Measurements from ENCODE around the gene MMP14. TPM values are rescaled to one million over a fixed set of nuclear protein-coding genes. Genes with fewer than 3 reads are reported as not detected.

MMP14 gene
- total and polyA plus RNA-seq, 2 of the 13 experiments (the other 11 are each of a cell fraction or from before 2014, with no cell fraction given), result 5.2 to 9.8 TPM

DNA sequence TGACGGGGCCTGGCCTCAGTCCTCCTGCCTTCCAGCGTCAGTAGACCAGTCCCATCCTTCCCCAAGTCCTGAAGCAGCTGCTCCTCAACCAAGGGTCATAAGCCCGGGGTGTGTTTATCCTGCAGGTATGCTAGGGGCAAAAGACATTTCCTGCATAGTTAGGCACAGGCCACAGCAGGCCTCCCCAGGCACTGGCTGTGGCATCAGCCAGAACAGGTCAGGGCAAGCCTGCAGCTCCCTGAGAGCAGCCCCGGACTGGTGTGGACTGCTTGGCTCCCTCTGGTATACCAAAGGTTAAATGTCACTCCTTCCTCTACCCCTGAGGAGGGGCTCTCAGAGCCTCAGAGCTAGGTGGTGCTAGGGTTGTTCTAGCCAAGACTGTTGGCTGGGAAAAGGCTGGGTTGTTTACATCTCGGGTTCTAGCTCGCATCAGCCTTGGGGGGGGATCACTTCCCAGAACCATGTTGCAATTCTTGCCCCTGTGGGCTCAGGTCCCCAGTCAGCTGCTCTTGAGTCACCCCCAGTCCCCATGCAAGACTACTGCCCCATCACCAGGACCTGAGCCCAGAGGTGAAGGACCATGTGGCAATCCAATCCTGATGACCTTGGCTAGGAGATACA lies 2.9 kb downstream of the MMP14 start:
- H3K36me3 ChIP-seq (replicated peaks in 1 of 2; ENCODE audit: control insufficient read depth in 1 of 2, insufficient read depth in 2 of 2, low read length in 2 of 2), result peaks cover 2% of the 10 kb centered on the region in 2 experiments; a peak in 3 of 5 replicates
- in situ Hi-C loops (cut with HindIII; ENCODE audit: extremely low pct_ligation_motif_present, low pct_unique_long_range_greater_than_20kb) (no loop called here), intact Hi-C loops (cut with micrococcal nuclease; ENCODE audit: unreplicated experiment) (no loop called here)
- H3K79me2 ChIP-seq (ENCODE audit: insufficient read depth, low read length), result no peaks in the 10 kb centered on the region
- no peak overlapping the region for H3K4me2 ChIP-seq (ENCODE audit: low read depth, low read length)
- BruUV-seq (replicated peaks), result no TSS peak
- DNase-seq (ENCODE audit: low spot score) (no peak), FAIRE-seq (no peak), ATAC-seq (peak; percentile 37)
- no peaks in the 10 kb centered on the region for H3K9me3 ChIP-seq (ENCODE audit: low read length)
- H4K20me1 ChIP-seq (ENCODE audit: insufficient read depth, low read length), result no peaks in the 10 kb centered on the region
- ChIA-PET CTCF (ENCODE audit: low intra/inter-chr PET ratio, low total read pairs) (no interaction called here), POLR2A (interaction anchor here (0.8 to 3.7 kb wide), 8 partner anchors 9 to 1592 kb away, joined by 3 to 27 read pairs (median 4); partner anchors contain the start of genes LRP10, OXA1L and PRMT5)
- WGBS (ENCODE audit: low lambda C conversion rate), result 53% methylated on average over 6 of the region's 6 CpGs
- H2AFZ ChIP-seq (ENCODE audit: low read length), result no peak overlapping the region
- peaks cover 0 to 1% of the 10 kb centered on the region in 2 experiments; a peak in 1 of 5 replicates for H3K27me3 ChIP-seq (ENCODE audit: control insufficient read depth in 1 of 2, insufficient read depth in 2 of 2, low read length in 2 of 2)
- H3K4me3 ChIP-seq (replicated peaks in 1 of 3; ENCODE audit: insufficient read depth in 1 of 3, low read depth in 2 of 3, low read length in 3 of 3), result 0 out of 6 replicates have a peak overlapping the region, but pooled peaks of 1 of the 3 experiments have one; percentile 0
- no peak overlapping the region for H3K9ac ChIP-seq (ENCODE audit: insufficient read depth, low read depth, low read length)
- peaks cover 41% of the 10 kb centered on the region for H3K4me1 ChIP-seq (ENCODE audit: insufficient read depth, low read length)
- no peak overlapping the region for H3K27ac ChIP-seq (ENCODE audit: extremely low read length, insufficient read depth, low read length)
- TF ChIP-seq ZSCAN20 (CRISPR knock-in tag; IDR thresholded peaks at IDR 0.05; ENCODE audit: borderline replicate concordance) (no peak), SP4 (CRISPR knock-in tag; IDR thresholded peaks at IDR 0.05) (0 out of 2 replicates have a peak, but pooled peaks have one; percentile 55), IRF2 (CRISPR knock-in tag; IDR thresholded peaks at IDR 0.05) (no peak), DNMT1 (CRISPR knock-in tag; IDR thresholded peaks at IDR 0.05) (no peak), SATB2 (CRISPR knock-in tag; IDR thresholded peaks at IDR 0.05) (no peak), THAP11 (CRISPR knock-in tag; IDR thresholded peaks at IDR 0.05) (no peak), NR2C2 (CRISPR knock-in tag; IDR thresholded peaks at IDR 0.05; ENCODE audit: borderline replicate concordance) (no peak), ZNF510 (CRISPR knock-in tag; IDR thresholded peaks at IDR 0.05; ENCODE audit: low read depth) (no peak), MTA3 (CRISPR knock-in tag; IDR thresholded peaks at IDR 0.05) (no peak), SMAD9 (CRISPR knock-in tag; IDR thresholded peaks at IDR 0.05) (no peak), PTBP1 (IDR thresholded peaks at IDR 0.05; ENCODE audit: low read depth, low read length, poor library complexity, severe bottlenecking) (no peak), ATM (IDR thresholded peaks at IDR 0.05; ENCODE audit: borderline replicate concordance) (no peak), CEBPB (IDR thresholded peaks at IDR 0.05; ENCODE audit: borderline replicate concordance, low read depth, low read length) (peak; percentile 67; the same call in 1 of the 2 replicates), ZNF547 (CRISPR knock-in tag; IDR thresholded peaks at IDR 0.05) (peak; percentile 75; the same call in 1 of the 2 replicates), ELF1 (CRISPR knock-in tag; IDR thresholded peaks at IDR 0.05) (no peak), ZNF672 (CRISPR knock-in tag; IDR thresholded peaks at IDR 0.05) (no peak), KAT2B (IDR thresholded peaks at IDR 0.05; ENCODE audit: borderline replicate concordance, low read depth, low read length) (0 out of 2 replicates have a peak, but pooled peaks have one; percentile 4), ESRRA (CRISPR knock-in tag; IDR thresholded peaks at IDR 0.05; ENCODE audit: low read depth) (no peak)
- TF ChIP-seq, protein P1, sequence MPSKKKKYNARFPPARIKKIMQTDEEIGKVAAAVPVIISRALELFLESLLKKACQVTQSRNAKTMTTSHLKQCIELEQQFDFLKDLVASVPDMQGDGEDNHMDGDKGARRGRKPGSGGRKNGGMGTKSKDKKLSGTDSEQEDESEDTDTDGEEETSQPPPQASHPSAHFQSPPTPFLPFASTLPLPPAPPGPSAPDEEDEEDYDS (CRISPR knock-in tag; IDR thresholded peaks at IDR 0.05), result no peak
- TF ChIP-seq, protein P2, sequence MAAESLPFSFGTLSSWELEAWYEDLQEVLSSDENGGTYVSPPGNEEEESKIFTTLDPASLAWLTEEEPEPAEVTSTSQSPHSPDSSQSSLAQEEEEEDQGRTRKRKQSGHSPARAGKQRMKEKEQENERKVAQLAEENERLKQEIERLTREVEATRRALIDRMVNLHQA (CRISPR knock-in tag; IDR thresholded peaks at IDR 0.05), result no peak
- TF ChIP-seq, protein P3, sequence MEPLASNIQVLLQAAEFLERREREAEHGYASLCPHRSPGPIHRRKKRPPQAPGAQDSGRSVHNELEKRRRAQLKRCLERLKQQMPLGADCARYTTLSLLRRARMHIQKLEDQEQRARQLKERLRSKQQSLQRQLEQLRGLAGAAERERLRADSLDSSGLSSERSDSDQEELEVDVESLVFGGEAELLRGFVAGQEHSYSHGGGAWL (CRISPR knock-in tag; IDR thresholded peaks at IDR 0.05), result no peak
- TF ChIP-seq, protein P4, sequence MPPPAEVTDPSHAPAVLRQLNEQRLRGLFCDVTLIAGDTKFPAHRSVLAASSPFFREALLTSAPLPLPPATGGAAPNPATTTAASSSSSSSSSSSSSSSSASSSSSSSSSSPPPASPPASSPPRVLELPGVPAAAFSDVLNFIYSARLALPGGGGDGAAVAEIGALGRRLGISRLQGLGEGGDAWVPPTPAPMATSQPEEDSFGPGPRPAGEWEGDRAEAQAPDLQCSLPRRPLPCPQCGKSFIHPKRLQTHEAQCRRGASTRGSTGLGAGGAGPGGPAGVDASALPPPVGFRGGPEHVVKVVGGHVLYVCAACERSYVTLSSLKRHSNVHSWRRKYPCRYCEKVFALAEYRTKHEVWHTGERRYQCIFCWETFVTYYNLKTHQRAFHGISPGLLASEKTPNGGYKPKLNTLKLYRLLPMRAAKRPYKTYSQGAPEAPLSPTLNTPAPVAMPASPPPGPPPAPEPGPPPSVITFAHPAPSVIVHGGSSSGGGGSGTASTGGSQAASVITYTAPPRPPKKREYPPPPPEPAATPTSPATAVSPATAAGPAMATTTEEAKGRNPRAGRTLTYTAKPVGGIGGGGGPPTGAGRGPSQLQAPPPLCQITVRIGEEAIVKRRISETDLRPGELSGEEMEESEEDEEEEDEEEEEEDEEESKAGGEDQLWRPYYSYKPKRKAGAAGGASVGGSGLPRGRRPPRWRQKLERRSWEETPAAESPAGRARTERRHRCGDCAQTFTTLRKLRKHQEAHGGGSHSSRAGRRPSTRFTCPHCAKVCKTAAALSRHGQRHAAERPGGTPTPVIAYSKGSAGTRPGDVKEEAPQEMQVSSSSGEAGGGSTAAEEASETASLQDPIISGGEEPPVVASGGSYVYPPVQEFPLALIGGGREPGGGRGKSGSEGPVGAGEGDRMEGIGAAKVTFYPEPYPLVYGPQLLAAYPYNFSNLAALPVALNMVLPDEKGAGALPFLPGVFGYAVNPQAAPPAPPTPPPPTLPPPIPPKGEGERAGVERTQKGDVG (CRISPR knock-in tag; IDR thresholded peaks at IDR 0.05; ENCODE audit: borderline replicate concordance), result no peak
